Endothelial cell of umbilical vein (primary cell): Measurements from ENCODE around the gene PRKCB. TPM values are rescaled to one million over a fixed set of nuclear protein-coding genes. Genes with fewer than 3 reads are reported as not detected.

Source experiments
- BruUV-seq: library from RNA; stranded (reverse); fragments of 400-500 nt; replicated peaks from 2 replicates; lab custom pipeline; 2021; lab: Mats Ljungman, UMichigan
- CTCF ChIA-PET: fragments of 300-600, 350-600 bp; sonication (Branson Sonifier 250); formaldehyde crosslinking; loops from one replicate; lab custom pipeline; 2021; ENCODE audit warnings: antibody characterized with exemption, inconsistent platforms; lab: Charles Lee
- POLR2A ChIA-PET: fragments of 300-600, 350-600 bp; sonication (Branson Sonifier 250); formaldehyde crosslinking; loops from one replicate; lab custom pipeline; 2021; ENCODE audit warnings: antibody characterized with exemption, inconsistent platforms; lab: Charles Lee
- DNase-seq: peaks from one replicate; pipeline ENCODE4 v3.0.0-alpha.2; 2011; ENCODE audit warnings: low read depth, low spot score
- FAIRE-seq: peaks from 2 replicates; lab custom pipeline; 2011; peaks lifted over from hg19 to GRCh38; lab: Jason Lieb, UNC
- H2AFZ ChIP-seq: 2 replicates; pipeline ENCODE4 v1.6.0; 2012; ENCODE audit warnings: low read depth, low read length, control low read depth, inconsistent platforms
- H3K27ac ChIP-seq: 2 replicates; pipeline ENCODE4 v1.5.1; 2011; ENCODE audit warnings: low read depth, mild to moderate bottlenecking, control low read depth, low read length, moderate library complexity; ENCODE audit not compliant: insufficient read depth
- H3K27me3 ChIP-seq, 2 experiments: 2 replicates each; pipeline versions ENCODE4 v1.6.0 to v1.6.1; 2011; ENCODE audit warnings: low read length in 2 of 2, mixed read lengths in 1 of 2; ENCODE audit not compliant: control insufficient read depth in 2 of 2, insufficient read depth in 2 of 2
- H3K36me3 ChIP-seq, 2 experiments: 2 replicates in 1 of 2; 3 replicates in 1 of 2; pipeline ENCODE4 v1.5.1; 2011; ENCODE audit warnings: low read length in 2 of 2, mild to moderate bottlenecking in 1 of 2, moderate library complexity in 1 of 2; ENCODE audit not compliant: control insufficient read depth in 2 of 2, insufficient read depth in 2 of 2; ENCODE audit errors: extremely low read depth in 1 of 2
- H3K4me1 ChIP-seq: 3 replicates; pipeline ENCODE4 v1.5.1; 2011; ENCODE audit warnings: mild to moderate bottlenecking, low read length; ENCODE audit not compliant: control insufficient read depth, insufficient read depth; ENCODE audit errors: extremely low read depth
- H3K4me2 ChIP-seq: 2 replicates; pipeline ENCODE4 v1.6.1; 2011; ENCODE audit warnings: low read length, control low read depth, mixed read lengths; ENCODE audit not compliant: insufficient read depth
- H3K4me3 ChIP-seq, 3 experiments: fragments of 200-600 bp in 1 of 3; sonication (generic), shearing (Covaris generic) in 1 of 3; replicated peaks in 1 of 3; 2 replicates each; pipeline ENCODE4 v1.5.1; 2011 to 2016; ENCODE audit warnings: control low read depth in 3 of 3, low read length in 3 of 3, mild to moderate bottlenecking in 2 of 3, inconsistent platforms in 1 of 3, low read depth in 1 of 3, moderate library complexity in 1 of 3; ENCODE audit not compliant: insufficient read depth in 1 of 3
- H3K79me2 ChIP-seq: 2 replicates; pipeline ENCODE4 v1.6.0; 2012; ENCODE audit warnings: low read length, inconsistent platforms; ENCODE audit not compliant: control insufficient read depth, insufficient read depth
- H3K9ac ChIP-seq: replicated peaks from 2 replicates; pipeline ENCODE3; 2011; ENCODE audit warnings: low read length, control low read depth; ENCODE audit not compliant: insufficient read depth; ENCODE audit errors: extremely low read depth
- H3K9me1 ChIP-seq: replicated peaks from 3 replicates; pipeline ENCODE4 v1.6.0; 2011; ENCODE audit warnings: mild to moderate bottlenecking, low read length; ENCODE audit not compliant: control insufficient read depth, insufficient read depth; ENCODE audit errors: extremely low read depth
- H3K9me3 ChIP-seq: replicated peaks from 2 replicates; pipeline ENCODE4 v1.5.1; 2012; ENCODE audit warnings: low read length, inconsistent platforms; ENCODE audit not compliant: control insufficient read depth, insufficient read depth
- H4K20me1 ChIP-seq: replicated peaks from 2 replicates; pipeline ENCODE3; 2011; ENCODE audit warnings: mild to moderate bottlenecking, low read length; ENCODE audit not compliant: control insufficient read depth, insufficient read depth; ENCODE audit errors: extremely low read depth
- EZH2 ChIP-seq: IDR thresholded peaks from 2 replicates; pipeline ENCODE4 v1.6.1; 2012; ENCODE audit warnings: borderline replicate concordance, low read depth, mild to moderate bottlenecking, moderate library complexity, low read length, inconsistent platforms; ENCODE audit not compliant: severe bottlenecking
- FOS ChIP-seq: IDR thresholded peaks from 2 replicates; pipeline ENCODE4 v1.6.1; 2011; ENCODE audit warnings: mild to moderate bottlenecking, low read length, moderate library complexity, borderline replicate concordance; ENCODE audit not compliant: insufficient read depth
- GATA2 ChIP-seq: IDR thresholded peaks from 2 replicates; pipeline ENCODE4 v1.7.0; 2011; ENCODE audit warnings: low read depth, mild to moderate bottlenecking, moderate library complexity, mixed read lengths, low read length; ENCODE audit not compliant: insufficient read length, insufficient read depth
- JUN ChIP-seq: IDR thresholded peaks from 2 replicates; pipeline ENCODE4 v1.6.1; 2011; ENCODE audit warnings: borderline replicate concordance, low read depth; ENCODE audit not compliant: insufficient read length, insufficient read depth
- MYC ChIP-seq: IDR thresholded peaks from one replicate; pipeline ENCODE4 v1.6.1; 2011; ENCODE audit warnings: mild to moderate bottlenecking, low read depth, low read length
- POLR2A ChIP-seq: IDR thresholded peaks from 2 replicates; pipeline ENCODE4 v1.6.1; 2012; ENCODE audit warnings: low read depth, mild to moderate bottlenecking, control low read depth, low read length
- POLR2AphosphoS5 ChIP-seq: IDR thresholded peaks from 2 replicates; pipeline ENCODE4 v1.6.1; 2012; ENCODE audit warnings: low read depth, mild to moderate bottlenecking, control low read depth, low read length, moderate library complexity; ENCODE audit not compliant: insufficient read depth
- dilution Hi-C: fragments of 300-500 bp; cut with MboI; formaldehyde crosslinking; loops from one replicate; pipeline ENCODE4 v1.15.0; 2019; ENCODE audit warnings: low sequenced_read_pairs; ENCODE audit not compliant: extremely low pct_ligation_motif_present
- intact Hi-C: fragments of 100-400 bp; cut with micrococcal nuclease; formaldehyde crosslinking; loops from one replicate; pipeline ENCODE4 v1.10.0; 2022
- polyA plus RNA-seq, 4 experiments: library from polyadenylated mRNA; depleted of rRNA in 3 of 4; stranded (reverse) in 3 of 4; unstranded in 1 of 4; fragments of >200 nt; gene quantifications; 2 replicates each; pipeline versions ENCODE4 v1.2.1 to v1.2.3, GENCODE V29; 2011 to 2012; ENCODE audit warnings: missing spikeins in 1 of 4
- total RNA-seq: library from RNA; stranded (reverse); gene quantifications from 2 replicates; pipeline ENCODE4 v1.2.3, GENCODE V29; 2021
- TF ChIP-seq, protein P1 (sequence below): IDR thresholded peaks from 2 replicates; pipeline ENCODE4 v1.6.1; 2011; ENCODE audit not compliant: insufficient read depth, insufficient read length
- TF ChIP-seq, protein P2 (sequence below), 2 donors: IDR thresholded peaks; 1 replicate in 1 of 2; 2 replicates in 1 of 2; pipeline ENCODE4 v1.5.1; 2011; ENCODE audit warnings: low read length in 2 of 2, mild to moderate bottlenecking in 2 of 2, moderate library complexity in 2 of 2, control low read depth in 1 of 2, inconsistent platforms in 1 of 2, low read depth in 1 of 2; ENCODE audit not compliant: insufficient read depth in 1 of 2; ENCODE audit errors: extremely low read depth in 1 of 2

Gene PRKCB
- total and polyA plus RNA-seq, 2 donors (not counting 3 experiments of a cell fraction or from before 2014, with no cell fraction given): 0.01 TPM; not detected in 1

DNA sequence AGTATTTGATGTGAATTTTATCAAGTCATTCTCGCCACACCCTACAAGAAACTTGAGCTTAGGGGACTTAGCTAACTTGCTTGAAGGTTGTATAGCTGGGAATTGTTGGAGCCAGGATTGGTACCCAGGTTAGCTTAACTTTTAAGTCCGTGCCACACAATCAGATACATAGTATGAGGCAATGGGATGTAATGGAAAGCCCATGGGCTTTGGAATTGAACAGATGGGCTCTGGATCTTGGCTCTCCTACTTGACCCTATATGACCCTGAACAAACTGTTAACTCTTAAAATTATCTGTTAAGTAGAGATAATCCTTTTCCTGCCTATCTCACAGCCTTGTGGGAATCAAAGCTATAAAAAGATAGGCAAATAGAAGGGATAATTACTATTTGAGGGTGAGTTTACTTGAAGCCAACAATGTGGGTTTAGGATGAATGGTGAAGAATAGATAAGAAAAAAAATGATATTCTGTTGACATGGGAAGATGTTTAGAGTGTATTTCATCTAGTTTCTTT lies 368.4 kb downstream of the PRKCB start:
- Histone ChIP-seq H3K4me1 (no peaks in the 10 kb centered on the region), H3K36me3 (no peaks in the 10 kb centered on the region), H3K4me2 (no peak overlapping the region), H3K9me3 (no peaks in the 10 kb centered on the region), H4K20me1 (no peaks in the 10 kb centered on the region), H3K79me2 (no peaks in the 10 kb centered on the region), H2AFZ (no peak overlapping the region), H3K27me3 (no peaks in the 10 kb centered on the region), H3K9ac (no peak overlapping the region), H3K4me3 (no peak overlapping the region), H3K27ac (no peak overlapping the region), H3K9me1 (no peaks in the 10 kb centered on the region)
- no peak for FAIRE-seq
- TF ChIP-seq, protein P1, sequence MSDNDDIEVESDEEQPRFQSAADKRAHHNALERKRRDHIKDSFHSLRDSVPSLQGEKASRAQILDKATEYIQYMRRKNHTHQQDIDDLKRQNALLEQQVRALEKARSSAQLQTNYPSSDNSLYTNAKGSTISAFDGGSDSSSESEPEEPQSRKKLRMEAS: no peak
- no peak for TF ChIP-seq POLR2A
- no peak for TF ChIP-seq GATA2
- no peak for TF ChIP-seq JUN
- no peak for TF ChIP-seq POLR2AphosphoS5
- no peak for TF ChIP-seq FOS
- TF ChIP-seq EZH2: no peak
- TF ChIP-seq, protein P2, sequence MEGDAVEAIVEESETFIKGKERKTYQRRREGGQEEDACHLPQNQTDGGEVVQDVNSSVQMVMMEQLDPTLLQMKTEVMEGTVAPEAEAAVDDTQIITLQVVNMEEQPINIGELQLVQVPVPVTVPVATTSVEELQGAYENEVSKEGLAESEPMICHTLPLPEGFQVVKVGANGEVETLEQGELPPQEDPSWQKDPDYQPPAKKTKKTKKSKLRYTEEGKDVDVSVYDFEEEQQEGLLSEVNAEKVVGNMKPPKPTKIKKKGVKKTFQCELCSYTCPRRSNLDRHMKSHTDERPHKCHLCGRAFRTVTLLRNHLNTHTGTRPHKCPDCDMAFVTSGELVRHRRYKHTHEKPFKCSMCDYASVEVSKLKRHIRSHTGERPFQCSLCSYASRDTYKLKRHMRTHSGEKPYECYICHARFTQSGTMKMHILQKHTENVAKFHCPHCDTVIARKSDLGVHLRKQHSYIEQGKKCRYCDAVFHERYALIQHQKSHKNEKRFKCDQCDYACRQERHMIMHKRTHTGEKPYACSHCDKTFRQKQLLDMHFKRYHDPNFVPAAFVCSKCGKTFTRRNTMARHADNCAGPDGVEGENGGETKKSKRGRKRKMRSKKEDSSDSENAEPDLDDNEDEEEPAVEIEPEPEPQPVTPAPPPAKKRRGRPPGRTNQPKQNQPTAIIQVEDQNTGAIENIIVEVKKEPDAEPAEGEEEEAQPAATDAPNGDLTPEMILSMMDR (IDR thresholded peaks at IDR 0.05; ENCODE audit: extremely low read depth in 1 of 2, insufficient read depth in 1 of 2, low read depth in 1 of 2, low read length in 2 of 2): no peak
- no peak for TF ChIP-seq MYC
- BruUV-seq: no TSS peak
- intact Hi-C loops (no loop called here), dilution Hi-C loops (no loop called here)
- ChIA-PET POLR2A (no interaction called here), CTCF (interaction anchor here (2.4 kb wide), 1 partner anchor 133 kb away, joined by 10 read pairs; no protein-coding TSS in a partner anchor)
- DNase-seq: no peak
